Esophagus muscularis mucosa (tissue), 4 donors: ENCODE data around the gene TRRAP.

Experiments
- CTCF ChIP-seq, 3 experiments: fragments of 200-600 bp in 2 of 3; fragments of 450-650 bp in 1 of 3; sonication (generic) in 2 of 3; IDR thresholded peaks; one replicate each; pipeline ENCODE4 v1.5.1; 2017 to 2019; ENCODE audit warnings: antibody characterized with exemption in 3 of 3, mild to moderate bottlenecking in 2 of 3, moderate library complexity in 1 of 3
- EP300 ChIP-seq: sonication (generic); formaldehyde crosslinking; IDR thresholded peaks from one replicate; pipeline ENCODE4 v1.6.1; 2017; ENCODE audit warnings: antibody characterized with exemption
- POLR2A ChIP-seq: fragments of 450-650 bp; IDR thresholded peaks from one replicate; pipeline ENCODE4 v1.6.1; 2017; ENCODE audit warnings: antibody characterized with exemption, moderate library complexity, mild to moderate bottlenecking, low read depth
- POLR2AphosphoS5 ChIP-seq, 2 donors: sonication (generic); formaldehyde crosslinking; IDR thresholded peaks; one replicate each; pipeline ENCODE4 v1.6.1; 2017; ENCODE audit warnings: antibody characterized with exemption in 2 of 2

- no peak for TF ChIP-seq POLR2AphosphoS5 (IDR thresholded peaks at IDR 0.05)
- no peak for TF ChIP-seq CTCF (IDR thresholded peaks at IDR 0.05)
- TF ChIP-seq POLR2A = no peak
- no peak for TF ChIP-seq EP300
These were observed 105.8 kb downstream of the TRRAP start for GRCh38 chr7:98984126-98984525.
